ENCODE measurements around the gene DCAKD.
A peak's percentile ranks its signal among the peaks of the same experiment; 100 is the strongest.
"Not testable (repeated sequence)": the region's sequence is repeated elsewhere in the genome, so short reads cannot be mapped to it uniquely, and the experiment has no call there.

DCAKD gene

GRCh38 chr17:45060797-45061605 lies 9.6 kb upstream of the DCAKD start, which contains the start of gene NMT1:
NMT1 (plus strand) TSS chr17:45061317; CDS start chr17:45061330, 13 bp downstream.
- no peak for TF ChIP-seq CTCF (IDR thresholded peaks at IDR 0.05; ENCODE audit: low read length)
- TF ChIP-seq EZH2phosphoT487 (IDR thresholded peaks at IDR 0.05; ENCODE audit: low read length): no peak
- no peak for TF ChIP-seq EZH2 (optimal IDR thresholded peaks at IDR 0.05; ENCODE audit: low read depth, low read length)
- peak; percentile 99 for DNase-seq

GRCh38 chr17:45060382-45060796 lies 9.0 kb upstream of the DCAKD start:
- peak overlapping the region; percentile 88 for H3K4me3 ChIP-seq (ENCODE audit: low read length)
- no peak for TF ChIP-seq EZH2 (optimal IDR thresholded peaks at IDR 0.05; ENCODE audit: low read depth, low read length)
- no peak for TF ChIP-seq CTCF (IDR thresholded peaks at IDR 0.05; ENCODE audit: low read length)
- TF ChIP-seq EZH2phosphoT487 (IDR thresholded peaks at IDR 0.05; ENCODE audit: low read length): no peak

More at GRCh38 chr17:45060797-45061605, 9.6 kb upstream of the DCAKD start, which contains the start of gene NMT1:
- 0 out of 2 replicates have a peak, but pooled peaks cover 7% of the 10 kb centered on the region for H4K20me1 ChIP-seq (ENCODE audit: insufficient read depth, low read length)
- peaks cover 68% of the 10 kb centered on the region for H3K79me2 ChIP-seq (ENCODE audit: low read length)
- no peaks in the 10 kb centered on the region; the same call in 1 of the 2 replicates for H3K36me3 ChIP-seq (replicated peaks; ENCODE audit: insufficient read depth, low read length)
- H3K27ac ChIP-seq (ENCODE audit: low read length): peak within 1 kb of the TSS; percentile 70
- peak within 1 kb of the TSS; percentile 88 for H3K4me3 ChIP-seq (ENCODE audit: low read length)
- peak within 1 kb of the TSS; percentile 74 for H3K4me2 ChIP-seq (ENCODE audit: low read depth, low read length)
- H3K9me2 ChIP-seq (replicated peaks; ENCODE audit: insufficient read depth, low read length): no peaks in the 10 kb centered on the region
- H3K4me1 ChIP-seq (ENCODE audit: low read length): peaks cover 15% of the 10 kb centered on the region
- no peaks in the 10 kb centered on the region for H3K9me3 ChIP-seq (replicated peaks; ENCODE audit: insufficient read depth, low read length)
- peak within 1 kb of the TSS; percentile 79 for H2AFZ ChIP-seq (ENCODE audit: low read length)
- peak within 1 kb of the TSS; percentile 95 for H3K9ac ChIP-seq (ENCODE audit: low read length)
- no peaks in the 10 kb centered on the region for H3F3A ChIP-seq (ENCODE audit: insufficient read depth, low read length)
- H3K27me3 ChIP-seq (replicated peaks; ENCODE audit: insufficient read depth, low read length): no peaks in the 10 kb centered on the region

GRCh38 chr17:45052052-45052772 lies 780 bp upstream of the DCAKD start:
- Histone ChIP-seq H3K4me1 (ENCODE audit: low read length) (0 out of 2 replicates have a peak, but pooled peaks cover 3% of the 10 kb centered on the region), H3K79me2 (ENCODE audit: low read length) (peaks cover 35% of the 10 kb centered on the region), H3K9me3 (replicated peaks; ENCODE audit: insufficient read depth, low read length) (no peaks in the 10 kb centered on the region), H3F3A (ENCODE audit: insufficient read depth, low read length) (peaks cover 24% of the 10 kb centered on the region), H3K4me2 (ENCODE audit: low read depth, low read length) (peak overlapping the region; percentile 85), H3K9ac (ENCODE audit: low read length) (peak overlapping the region; percentile 85), H4K20me1 (ENCODE audit: insufficient read depth, low read length) (no peaks in the 10 kb centered on the region), H3K4me3 (ENCODE audit: low read length) (peak overlapping the region; percentile 64), H2AFZ (ENCODE audit: low read length) (peak overlapping the region; percentile 51), H3K36me3 (replicated peaks; ENCODE audit: insufficient read depth, low read length) (no peaks in the 10 kb centered on the region), H3K27me3 (replicated peaks; ENCODE audit: insufficient read depth, low read length) (no peaks in the 10 kb centered on the region), H3K27ac (ENCODE audit: low read length) (peak overlapping the region; percentile 76; the same call in 1 of the 2 replicates), H3K9me2 (replicated peaks; ENCODE audit: insufficient read depth, low read length) (no peaks in the 10 kb centered on the region)
- DNase-seq: peak; percentile 51
- no peak for TF ChIP-seq EZH2phosphoT487 (IDR thresholded peaks at IDR 0.05; ENCODE audit: low read length)
- no peak for TF ChIP-seq CTCF (IDR thresholded peaks at IDR 0.05; ENCODE audit: low read length)
- TF ChIP-seq EZH2 (optimal IDR thresholded peaks at IDR 0.05; ENCODE audit: low read depth, low read length): no peak

More at GRCh38 chr17:45060382-45060796, 9.0 kb upstream of the DCAKD start:
- Histone ChIP-seq H3F3A (ENCODE audit: insufficient read depth, low read length) (0 out of 2 replicates have a peak, but pooled peaks cover 2% of the 10 kb centered on the region), H3K9me2 (replicated peaks; ENCODE audit: insufficient read depth, low read length) (no peaks in the 10 kb centered on the region), H4K20me1 (ENCODE audit: insufficient read depth, low read length) (0 out of 2 replicates have a peak, but pooled peaks cover 7% of the 10 kb centered on the region), H3K27me3 (replicated peaks; ENCODE audit: insufficient read depth, low read length) (no peaks in the 10 kb centered on the region), H3K27ac (ENCODE audit: low read length) (peak overlapping the region; percentile 50), H2AFZ (ENCODE audit: low read length) (peak overlapping the region; percentile 79), H3K9ac (ENCODE audit: low read length) (peak overlapping the region; percentile 95), H3K4me2 (ENCODE audit: low read depth, low read length) (peak overlapping the region; percentile 54; the same call in 1 of the 2 replicates), H3K36me3 (replicated peaks; ENCODE audit: insufficient read depth, low read length) (no peaks in the 10 kb centered on the region; the same call in 1 of the 2 replicates), H3K9me3 (replicated peaks; ENCODE audit: insufficient read depth, low read length) (no peaks in the 10 kb centered on the region), H3K79me2 (ENCODE audit: low read length) (peaks cover 65% of the 10 kb centered on the region), H3K4me1 (ENCODE audit: low read length) (peaks cover 15% of the 10 kb centered on the region)
- DNase-seq: no peak

GRCh38 chr17:45051720-45052051 lies 254 bp upstream of the DCAKD start:
- H3K4me3 ChIP-seq (ENCODE audit: low read length); H3K36me3 ChIP-seq (replicated peaks; ENCODE audit: insufficient read depth, low read length); H3K27me3 ChIP-seq (replicated peaks; ENCODE audit: insufficient read depth, low read length); H3K9me3 ChIP-seq (replicated peaks; ENCODE audit: insufficient read depth, low read length); H3K9me2 ChIP-seq (replicated peaks; ENCODE audit: insufficient read depth, low read length); H2AFZ ChIP-seq (ENCODE audit: low read length); H3K4me2 ChIP-seq (ENCODE audit: low read depth, low read length); H3K9ac ChIP-seq (ENCODE audit: low read length); DNase-seq; H3K4me1 ChIP-seq (ENCODE audit: low read length); H4K20me1 ChIP-seq (ENCODE audit: insufficient read depth, low read length): not testable (repeated sequence)
- Histone ChIP-seq H3F3A (ENCODE audit: insufficient read depth, low read length) (peaks cover 24% of the 10 kb centered on the region), H3K27ac (ENCODE audit: low read length) (peak overlapping the region; percentile 76; the same call in 1 of the 2 replicates), H3K79me2 (ENCODE audit: low read length) (peaks cover 35% of the 10 kb centered on the region)

Measured in MM.1S (cell line).